ENCODE measurements around the gene LARP4.
A peak's percentile ranks its signal among the peaks of the same experiment; 100 is the strongest.
"Not testable (repeated sequence)": the region's sequence is repeated elsewhere in the genome, so short reads cannot be mapped to it uniquely, and the experiment has no call there.

The LARP4 gene

GRCh38 chr12:50402264-50403000 is 1.7 kb downstream of the LARP4 start:
- DNase-seq, result no peak

- peak in 1 of 2 donors; percentile 11 for DNase-seq
These were observed 2.3 kb downstream of the LARP4 start for GRCh38 chr12:50403001-50403440.

GRCh38 chr12:50404307-50404706 is 3.6 kb downstream of the LARP4 start:
- DNase-seq, result no peak

GRCh38 chr12:50411051-50411660 is 10.5 kb downstream of the LARP4 start:
- no peak for DNase-seq

GRCh38 chr12:50415899-50416479 is 15.3 kb downstream of the LARP4 start:
- DNase-seq, result no peak

- DNase-seq, result no peak
These were observed 18.6 kb downstream of the LARP4 start for GRCh38 chr12:50419112-50419909.

- not testable (repeated sequence) for DNase-seq
These were observed 22.2 kb downstream of the LARP4 start for GRCh38 chr12:50422855-50423254.

- DNase-seq, result not testable (repeated sequence)
These were observed 22.7 kb downstream of the LARP4 start for GRCh38 chr12:50423342-50423741.

GRCh38 chr12:50425589-50426258 is 25.0 kb downstream of the LARP4 start:
- no peak for DNase-seq

GRCh38 chr12:50431656-50432055 is 31.0 kb downstream of the LARP4 start:
- DNase-seq, result not testable (repeated sequence)

- DNase-seq, result no peak
These were observed 39.6 kb downstream of the LARP4 start for GRCh38 chr12:50440288-50440687.

GRCh38 chr12:50441763-50442162 is 41.1 kb downstream of the LARP4 start:
- no peak for DNase-seq

GRCh38 chr12:50442178-50442908 is 41.7 kb downstream of the LARP4 start:
- no peak for DNase-seq

GRCh38 chr12:50449671-50450070 is 49.0 kb downstream of the LARP4 start:
- DNase-seq, result not testable (repeated sequence)

GRCh38 chr12:50452795-50453194 is 52.1 kb downstream of the LARP4 start:
- no peak for DNase-seq

GRCh38 chr12:50453872-50454271 is 53.2 kb downstream of the LARP4 start:
- DNase-seq, result no peak

GRCh38 chr12:50458606-50459005 is 57.9 kb downstream of the LARP4 start:
- no peak for DNase-seq

- DNase-seq, result no peak
These were observed 66.8 kb downstream of the LARP4 start for GRCh38 chr12:50467439-50467838.

GRCh38 chr12:50477241-50477832 is 76.7 kb downstream of the LARP4 start:
- no peak for DNase-seq

- no peak for DNase-seq
These were observed 81.9 kb downstream of the LARP4 start for GRCh38 chr12:50482571-50482970.

- no peak for DNase-seq
These were observed 82.8 kb downstream of the LARP4 start for GRCh38 chr12:50483488-50483887.

GRCh38 chr12:50488801-50489200 is 88.1 kb downstream of the LARP4 start:
- DNase-seq, result no peak
